Suprapubic skin (tissue), 3 donors: ENCODE results near the gene LRRN1.

ENCODE experiments used
- CTCF ChIP-seq, 2 donors: fragments of 200-600 bp in 1 of 2; fragments of 450-650 bp in 1 of 2; sonication (generic) in 1 of 2; IDR thresholded peaks; one replicate each; pipeline ENCODE4 v1.5.1; 2016 to 2019; ENCODE audit warnings: antibody characterized with exemption in 2 of 2, mild to moderate bottlenecking in 1 of 2, moderate library complexity in 1 of 2
- POLR2AphosphoS5 ChIP-seq, 3 donors: sonication (generic); formaldehyde crosslinking; IDR thresholded peaks; one replicate each; pipeline ENCODE4 v1.6.1; 2017; ENCODE audit warnings: antibody characterized with exemption in 3 of 3

- TF ChIP-seq CTCF (IDR thresholded peaks at IDR 0.05) (no peak), POLR2AphosphoS5 (IDR thresholded peaks at IDR 0.05) (no peak)
Measured at GRCh38 chr3:3792391-3792790, 6.8 kb upstream of the LRRN1 start.
